ENCODE measurements around the gene APOBEC3G. TPM values are rescaled to one million over a fixed set of nuclear protein-coding genes. Genes with fewer than 3 reads are reported as not detected.
"Not testable (repeated sequence)": the region's sequence is repeated elsewhere in the genome, so short reads cannot be mapped to it uniquely, and the experiment has no call there.

The APOBEC3G gene
- total and polyA plus RNA-seq, 2 of the 4 experiments (the other 2 are of a cell fraction): 5.3 to 7.0 TPM

- H3K4ac ChIP-seq (ENCODE audit: low read depth, low read length); H3K9ac ChIP-seq (ENCODE audit: low read depth, low read length); DNase-seq; H2BK20ac ChIP-seq (ENCODE audit: low read depth, low read length); H3K4me3 ChIP-seq (ENCODE audit: insufficient read depth, low read depth, low read length); H2AFZ ChIP-seq (replicated peaks; ENCODE audit: low read length, poor library complexity); H3K27me3 ChIP-seq (ENCODE audit: control insufficient read depth, insufficient read depth, low read length); H4K5ac ChIP-seq (ENCODE audit: low read depth, low read length); H2AK5ac ChIP-seq (ENCODE audit: low read depth, low read length); H2BK5ac ChIP-seq (ENCODE audit: low read depth, low read length, poor library complexity, severe bottlenecking); in situ Hi-C loops (cut with MboI; ENCODE audit: low sequenced_read_pairs); H3K14ac ChIP-seq (replicated peaks; ENCODE audit: low read depth, low read length); H2BK15ac ChIP-seq (ENCODE audit: low read depth, low read length); H3K27ac ChIP-seq (ENCODE audit: insufficient read depth, low read length); CTCF ChIA-PET; H2BK120ac ChIP-seq (ENCODE audit: low read depth, low read length); BruUV-seq (replicated peaks); POLR2A ChIA-PET (ENCODE audit: unreplicated experiment); ATAC-seq (ENCODE audit: low read depth); H4K20me1 ChIP-seq (ENCODE audit: insufficient read depth, low read length); H3K23ac ChIP-seq (ENCODE audit: low read depth, low read length); H4K8ac ChIP-seq (ENCODE audit: low read depth in 2 of 2, low read length in 2 of 2); H3K9me1 ChIP-seq (ENCODE audit: insufficient read depth, low read length); H3K36me3 ChIP-seq (ENCODE audit: control insufficient read depth, insufficient read depth, low read length); H3K4me1 ChIP-seq (ENCODE audit: control insufficient read depth, insufficient read depth, low read length); H3K9me3 ChIP-seq (ENCODE audit: control insufficient read depth, insufficient read depth, low read length); intact Hi-C loops (cut with micrococcal nuclease); H3K18ac ChIP-seq (ENCODE audit: low read depth, low read length); H3K4me2 ChIP-seq (ENCODE audit: low read depth, low read length); dilution Hi-C loops (cut with HindIII; ENCODE audit: low sequenced_read_pairs, unreplicated experiment); H3K56ac ChIP-seq (ENCODE audit: extremely low read depth, insufficient read depth, low read length); H3K79me1 ChIP-seq (ENCODE audit: low read depth in 1 of 2, low read length in 2 of 2); H2AK9ac ChIP-seq (replicated peaks; ENCODE audit: low read depth, low read length, poor library complexity); H4K91ac ChIP-seq (ENCODE audit: insufficient read depth, low read depth, low read length): not testable (repeated sequence)
- 33% methylated on average over 1 of the region's 18 CpGs; no CpG with 5 or more reads in 1 of the 2 experiments for WGBS, 2 experiments (ENCODE audit: extremely low coverage in 2 of 2, insufficient read length in 1 of 2)
Observed at GRCh38 chr22:39031434-39032295, 45.4 kb upstream of the APOBEC3G start.

GRCh38 chr22:39037071-39037470 is 40.0 kb upstream of the APOBEC3G start:
- H4K8ac ChIP-seq (ENCODE audit: low read depth in 2 of 2, low read length in 2 of 2); H2BK120ac ChIP-seq (ENCODE audit: low read depth, low read length); H3K9me1 ChIP-seq (ENCODE audit: insufficient read depth, low read length); H2AK5ac ChIP-seq (ENCODE audit: low read depth, low read length); H4K5ac ChIP-seq (ENCODE audit: low read depth, low read length); H3K4me3 ChIP-seq (ENCODE audit: insufficient read depth, low read depth, low read length); intact Hi-C loops (cut with micrococcal nuclease); H2BK15ac ChIP-seq (ENCODE audit: low read depth, low read length); H3K9ac ChIP-seq (ENCODE audit: low read depth, low read length); H3K23ac ChIP-seq (ENCODE audit: low read depth, low read length); dilution Hi-C loops (cut with HindIII; ENCODE audit: low sequenced_read_pairs, unreplicated experiment); H2BK20ac ChIP-seq (ENCODE audit: low read depth, low read length); H3K36me3 ChIP-seq (ENCODE audit: control insufficient read depth, insufficient read depth, low read length); H2BK5ac ChIP-seq (ENCODE audit: low read depth, low read length, poor library complexity, severe bottlenecking); H3K18ac ChIP-seq (ENCODE audit: low read depth, low read length); H3K27ac ChIP-seq (ENCODE audit: insufficient read depth, low read length); H3K4ac ChIP-seq (ENCODE audit: low read depth, low read length); H2AFZ ChIP-seq (replicated peaks; ENCODE audit: low read length, poor library complexity); DNase-seq; ATAC-seq (ENCODE audit: low read depth); H3K14ac ChIP-seq (replicated peaks; ENCODE audit: low read depth, low read length); H3K4me2 ChIP-seq (ENCODE audit: low read depth, low read length); H3K27me3 ChIP-seq (ENCODE audit: control insufficient read depth, insufficient read depth, low read length); H3K4me1 ChIP-seq (ENCODE audit: control insufficient read depth, insufficient read depth, low read length); H2AK9ac ChIP-seq (replicated peaks; ENCODE audit: low read depth, low read length, poor library complexity); BruUV-seq (replicated peaks); in situ Hi-C loops (cut with MboI; ENCODE audit: low sequenced_read_pairs); H4K91ac ChIP-seq (ENCODE audit: insufficient read depth, low read depth, low read length); POLR2A ChIA-PET (ENCODE audit: unreplicated experiment); CTCF ChIA-PET; H3K56ac ChIP-seq (ENCODE audit: extremely low read depth, insufficient read depth, low read length); H3K9me3 ChIP-seq (ENCODE audit: control insufficient read depth, insufficient read depth, low read length); H4K20me1 ChIP-seq (ENCODE audit: insufficient read depth, low read length): not testable (repeated sequence)
- peaks cover 11% of the 10 kb centered on the region in 2 experiments for H3K79me1 ChIP-seq (ENCODE audit: low read depth in 1 of 2, low read length in 2 of 2)
- no CpG with 5 or more reads among the region's 2 CpGs for WGBS, 2 experiments (ENCODE audit: extremely low coverage in 2 of 2, insufficient read length in 1 of 2)
